Right cardiac atrium (tissue), 5 donors: ENCODE results near the gene RASSF5. TPM values are rescaled to one million over a fixed set of nuclear protein-coding genes. Genes with fewer than 3 reads are reported as not detected.
A peak's percentile ranks its signal among the peaks of the same experiment; 100 is the strongest.

Experiments used
- ATAC-seq, 2 donors: fragments of 200-7000 bp; cut with Tn5 transposase; one replicate each; pipeline versions ENCODE4 v1.8.0 to v1.9.1; 2020; ENCODE audit warnings: moderate library complexity in 2 of 2, mild to moderate bottlenecking in 1 of 2
- DNase-seq, 3 donors: peaks; one replicate each; pipeline ENCODE4 v3.0.0-alpha.2; 2020
- H3K27ac ChIP-seq: one replicate; pipeline ENCODE4 v1.5.1; 2013; ENCODE audit warnings: mild to moderate bottlenecking, low read length, control low read depth, moderate library complexity
- H3K27me3 ChIP-seq: one replicate; pipeline ENCODE4 v1.6.1; 2013; ENCODE audit not compliant: control insufficient read depth, insufficient read depth
- H3K4me1 ChIP-seq: one replicate; pipeline ENCODE4 v1.6.1; 2013; ENCODE audit warnings: low read length; ENCODE audit not compliant: control insufficient read depth, insufficient read depth
- H3K4me3 ChIP-seq: one replicate; pipeline ENCODE4 v1.5.1; 2013; ENCODE audit warnings: low read length, control low read depth
- H3K9me3 ChIP-seq: one replicate; pipeline ENCODE4 v1.6.1; 2013; ENCODE audit warnings: low read length; ENCODE audit not compliant: control insufficient read depth
- WGBS: extraction: QIAGEN DNeasy Blood & Tissue Kit; methylation state at CpG from one replicate; pipeline ENCODE4 v1.1.7; 2013; 5-methylcytosine and 5-hydroxymethylcytosine counted together
- intact Hi-C, 4 donors: fragments of 100-400 bp; cut with DNase I; formaldehyde crosslinking; loops; one replicate each; pipeline versions ENCODE4 v1.11.0 to v1.14.0; 2022 to 2023
- polyA plus RNA-seq: library from polyadenylated mRNA; stranded (reverse); fragments of 200-250 nt; gene quantifications from one replicate; pipeline ENCODE4 v1.2.3, GENCODE V29; 2013
- total RNA-seq, 4 donors: library from RNA; stranded (reverse); fragmentation: NEBNext Ultra II Directional; extraction: Animal tissue kit (Norgen Biotek cat#: 25700); gene quantifications; one replicate each; pipeline ENCODE4 v1.2.1, GENCODE V29; 2021
- donor health status: healthy with polysubstance abuse.
- donor health status: DM: no; HTN: yes; CAD: no.
- donor health status: DM: no; HTN: no; CAD: no.
- donor health status: DM: no; HTN: yes; CAD: no; lungs with severe emphysema.
- donor health status: DM: yes; HTN: yes; CAD: no.

RASSF5 gene
- total and polyA plus RNA-seq, 5 donors, result 9.3 to 29.0 (median 19.8) TPM

- H3K4me1 ChIP-seq, result no peaks in the 10 kb centered on the region
- H3K9me3 ChIP-seq, result no peaks in the 10 kb centered on the region
- no peaks in the 10 kb centered on the region for H3K27me3 ChIP-seq
- 57% methylated on average over 8 of the region's 8 CpGs for WGBS
- intact Hi-C loops, result no loop called here
- ATAC-seq, result no peak
- H3K27ac ChIP-seq, result no peak overlapping the region
- no peak overlapping the region for H3K4me3 ChIP-seq
- no peak for DNase-seq
These were observed 82.9 kb downstream of the RASSF5 start for GRCh38 chr1:206590025-206590758.

DNA sequence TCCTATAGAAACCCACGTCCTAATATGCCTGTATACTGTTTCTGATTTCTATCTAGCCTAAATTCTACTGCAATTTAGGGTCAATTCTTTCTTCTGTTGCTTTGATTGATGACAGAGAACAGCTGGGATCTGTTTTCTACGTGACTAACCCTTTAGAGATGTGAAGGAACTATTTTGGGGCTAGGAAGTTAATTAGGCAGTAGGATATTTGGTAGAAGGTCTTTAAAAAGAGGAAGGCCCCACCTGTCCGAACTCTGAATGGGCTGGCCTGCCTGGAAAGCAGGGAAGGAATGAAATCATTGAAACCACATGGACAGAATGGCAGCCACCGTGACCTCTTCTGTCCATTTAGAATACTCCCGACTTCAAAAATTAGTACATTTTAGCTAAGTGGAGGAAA is 83.9 kb downstream of the RASSF5 start:
- no peak overlapping the region for H3K27ac ChIP-seq

GRCh38 chr1:206591696-206592095 is 84.4 kb downstream of the RASSF5 start:
- Histone ChIP-seq H3K27me3 (no peaks in the 10 kb centered on the region), H3K4me1 (no peaks in the 10 kb centered on the region), H3K27ac (no peak overlapping the region), H3K4me3 (no peak overlapping the region), H3K9me3 (no peaks in the 10 kb centered on the region)
- 91% methylated on average over 9 of the region's 9 CpGs for WGBS
- ATAC-seq (no peak), DNase-seq (no peak)
- intact Hi-C loops, result no loop called here

More for the DNA sequence above, 83.9 kb downstream of the RASSF5 start:
- DNase-seq (no peak), ATAC-seq (no peak)
- Histone ChIP-seq H3K27me3 (no peaks in the 10 kb centered on the region), H3K4me1 (no peaks in the 10 kb centered on the region), H3K4me3 (no peak overlapping the region), H3K9me3 (no peaks in the 10 kb centered on the region)
- WGBS, result 81% methylated on average over 5 of the region's 5 CpGs
- intact Hi-C loops, result no loop called here

- intact Hi-C loops, result no loop called here
- H3K4me1 ChIP-seq, result no peaks in the 10 kb centered on the region
- WGBS, result 93% methylated on average over 7 of the region's 7 CpGs
- H3K27ac ChIP-seq, result no peak overlapping the region
- no peaks in the 10 kb centered on the region for H3K27me3 ChIP-seq
- H3K9me3 ChIP-seq, result no peaks in the 10 kb centered on the region
- DNase-seq (no peak), ATAC-seq (no peak)
- no peak overlapping the region for H3K4me3 ChIP-seq
These were observed 86.1 kb downstream of the RASSF5 start for GRCh38 chr1:206593351-206593925.

DNA sequence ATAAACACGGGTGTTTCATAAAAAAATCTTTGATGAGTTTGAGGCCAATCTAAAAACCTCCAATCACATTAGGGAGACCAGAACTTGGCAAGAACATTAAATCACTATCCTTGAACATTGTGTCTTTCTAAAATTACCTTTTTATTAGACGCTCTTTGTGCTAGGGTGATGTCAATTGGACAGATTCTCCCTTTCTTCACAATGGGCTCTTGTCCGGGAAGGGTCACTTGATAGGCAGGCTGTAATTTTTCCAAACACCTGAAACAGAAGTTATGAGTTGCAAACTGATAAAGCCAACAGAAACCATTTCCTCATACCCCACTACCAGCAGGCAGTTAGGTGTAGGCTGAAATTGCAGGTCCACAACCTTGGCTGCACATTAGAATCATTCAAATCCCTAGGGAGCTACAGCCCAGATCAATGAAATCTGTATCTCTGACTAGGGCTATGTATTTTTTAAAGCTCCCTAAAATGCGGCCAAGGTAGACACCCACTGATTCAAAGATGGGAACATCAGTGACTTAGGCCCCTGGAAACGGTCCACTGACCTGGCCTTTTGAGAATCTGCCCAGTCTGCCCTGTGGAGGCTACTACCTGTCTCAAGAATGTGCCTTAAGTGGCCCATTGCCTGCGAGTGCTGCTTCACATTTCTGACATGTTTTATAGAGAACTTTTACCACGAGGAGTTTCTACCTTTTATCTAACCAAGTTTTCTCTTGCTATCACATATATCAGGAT is 88.4 kb downstream of the RASSF5 start:
- H3K27me3 ChIP-seq, result no peaks in the 10 kb centered on the region
- intact Hi-C loops, result no loop called here
- no peak overlapping the region for H3K4me3 ChIP-seq
- no peak for ATAC-seq
- no peaks in the 10 kb centered on the region for H3K9me3 ChIP-seq
- no peak for DNase-seq
- H3K4me1 ChIP-seq, result no peaks in the 10 kb centered on the region
- 87% methylated on average over 7 of the region's 7 CpGs for WGBS
- no peak overlapping the region for H3K27ac ChIP-seq

DNA sequence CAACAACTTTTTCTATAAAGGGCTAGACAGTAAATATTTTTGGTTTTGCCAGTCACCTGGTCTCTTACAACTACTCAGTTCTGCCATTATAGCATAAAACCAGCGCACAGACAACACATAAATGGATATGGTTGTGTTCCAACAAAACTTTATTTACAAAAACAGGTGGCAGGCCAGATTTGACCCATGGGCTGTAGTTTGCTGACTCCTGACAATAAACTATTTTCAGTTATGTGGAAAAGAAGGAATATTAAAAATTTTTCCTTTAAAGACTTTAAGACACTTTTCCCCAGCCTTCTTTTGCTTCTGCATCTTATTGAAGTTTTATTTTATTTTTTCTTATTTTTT is 89.0 kb downstream of the RASSF5 start:
- no peaks in the 10 kb centered on the region for H3K4me1 ChIP-seq
- ATAC-seq (no peak), DNase-seq (no peak)
- H3K9me3 ChIP-seq, result no peaks in the 10 kb centered on the region
- intact Hi-C loops, result no loop called here
- H3K4me3 ChIP-seq, result no peak overlapping the region
- no peak overlapping the region for H3K27ac ChIP-seq
- no peaks in the 10 kb centered on the region for H3K27me3 ChIP-seq
- 100% methylated on average over 1 of the region's 1 CpG for WGBS

- H3K9me3 ChIP-seq, result no peaks in the 10 kb centered on the region
- DNase-seq (no peak), ATAC-seq (no peak)
- H3K4me3 ChIP-seq, result no peak overlapping the region
- H3K4me1 ChIP-seq, result no peaks in the 10 kb centered on the region
- intact Hi-C loops, result no loop called here
- H3K27ac ChIP-seq, result no peak overlapping the region
- 87% methylated on average over 3 of the region's 3 CpGs for WGBS
- H3K27me3 ChIP-seq, result no peaks in the 10 kb centered on the region
These were observed 93.2 kb downstream of the RASSF5 start for GRCh38 chr1:206600527-206600926.

- DNase-seq, result no peak
- ATAC-seq, result no peak
- 75% methylated on average over 5 of the region's 5 CpGs for WGBS
- no peak overlapping the region for H3K4me3 ChIP-seq
- intact Hi-C loops, result no loop called here
- H3K9me3 ChIP-seq, result no peaks in the 10 kb centered on the region
- H3K27ac ChIP-seq, result no peak overlapping the region
- H3K27me3 ChIP-seq, result no peaks in the 10 kb centered on the region
- H3K4me1 ChIP-seq, result no peaks in the 10 kb centered on the region
These were observed 97.5 kb downstream of the RASSF5 start for GRCh38 chr1:206604861-206605260.

DNA sequence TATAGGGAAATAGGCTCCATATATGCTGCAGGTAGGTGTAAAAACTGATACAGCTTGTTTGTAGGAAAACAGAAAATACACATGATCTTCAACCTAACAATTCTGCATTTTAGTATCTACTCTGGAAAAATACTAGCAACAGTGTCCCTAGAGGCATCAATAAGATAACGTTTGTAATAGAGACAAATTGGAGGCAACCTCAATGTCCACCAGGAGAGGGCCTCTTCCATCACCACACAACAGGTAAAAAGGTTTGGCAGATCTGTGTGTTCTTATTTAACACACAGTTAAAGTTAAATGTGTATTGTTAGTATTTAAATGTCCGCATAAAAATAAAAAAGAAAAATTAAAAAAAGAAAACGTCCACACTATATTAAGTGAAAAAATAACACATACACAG is 99.5 kb downstream of the RASSF5 start:
- Histone ChIP-seq H3K27ac (no peak overlapping the region), H3K4me3 (no peak overlapping the region), H3K9me3 (no peaks in the 10 kb centered on the region), H3K4me1 (no peaks in the 10 kb centered on the region), H3K27me3 (no peaks in the 10 kb centered on the region)
- intact Hi-C loops, result no loop called here
- ATAC-seq (no peak), DNase-seq (no peak)
- 63% methylated on average over 3 of the region's 3 CpGs for WGBS

DNA sequence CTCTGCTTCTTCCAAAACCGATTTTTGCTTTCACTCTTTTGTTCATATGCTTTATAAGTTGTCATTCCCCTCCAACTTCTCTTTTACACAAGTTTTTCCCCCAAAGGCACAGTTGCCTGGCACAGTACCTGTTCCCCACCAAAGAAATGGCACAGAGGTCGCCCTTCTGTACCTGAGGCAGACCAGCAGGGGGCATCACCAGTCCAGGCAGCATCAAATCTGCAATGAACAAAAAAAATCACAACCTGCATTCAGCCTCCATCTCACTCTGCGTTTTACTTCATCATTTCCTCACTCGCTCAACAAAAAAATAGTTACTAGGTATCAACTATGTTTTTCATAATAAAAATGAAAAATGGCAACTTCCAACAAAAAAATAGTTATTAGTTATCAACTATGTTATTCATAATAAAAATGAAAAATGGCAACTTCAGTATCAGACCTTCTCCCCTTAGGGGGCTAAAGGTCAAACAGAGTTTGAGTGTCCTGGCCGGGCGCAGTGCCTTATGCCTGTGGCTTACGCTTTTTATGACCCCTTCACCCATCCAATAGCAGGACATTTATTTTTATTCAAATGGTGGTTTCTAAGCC is 100.9 kb downstream of the RASSF5 start:
- ATAC-seq (no peak), DNase-seq (peak in 1 of 3 donors; percentile 25)
- Histone ChIP-seq H3K4me3 (no peak overlapping the region), H3K9me3 (no peaks in the 10 kb centered on the region), H3K4me1 (no peaks in the 10 kb centered on the region), H3K27me3 (no peaks in the 10 kb centered on the region), H3K27ac (no peak overlapping the region)
- intact Hi-C loops, result no loop called here
- WGBS, result 77% methylated on average over 7 of the region's 7 CpGs
